K562 (cell line): ENCODE data around the gene GRIK1. TPM values are rescaled to one million over a fixed set of nuclear protein-coding genes. Genes with fewer than 3 reads are reported as not detected.

ENCODE experiments used
- ATAC-seq: fragments of 200-7000 bp; cut with Tn5 transposase; 3 replicates; pipeline ENCODE4 v1.9.1; 2020; ENCODE audit warnings: moderate library complexity
- BruUV-seq: library from RNA; stranded (reverse); fragments of 400-500 nt; replicated peaks from 2 replicates; lab custom pipeline; 2021; lab: Mats Ljungman, UMichigan
- CTCF ChIA-PET: fragments of 300-600 bp; formaldehyde crosslinking; extraction: SDS; loops from one replicate; lab custom pipeline; 2021; ENCODE audit warnings: low intra/inter-chr PET ratio; lab: Yijun Ruan, JAX
- POLR2A ChIA-PET: fragments of 300-600, 350-650 bp; sonication (Branson Sonifier 250); formaldehyde crosslinking; extraction: SDS; loops from one replicate; lab custom pipeline; 2021; ENCODE audit warnings: antibody characterized with exemption, inconsistent platforms; lab: Yijun Ruan, JAX
- DNase-seq, 4 experiments: peaks; one replicate each; pipeline versions ENCODE4 v3.0.0 to v3.0.0-alpha.2; 2011 to 2018; ENCODE audit warnings: low spot score in 3 of 4, mixed read lengths in 3 of 4; ENCODE audit errors: extremely low read depth in 1 of 4
- FAIRE-seq: peaks from 2 replicates; lab custom pipeline; 2011; peaks lifted over from hg19 to GRCh38; lab: Jason Lieb, UNC
- H2AFZ ChIP-seq: 2 replicates; pipeline ENCODE4 v1.6.0; 2011; ENCODE audit warnings: low read depth, low read length, control low read depth, inconsistent platforms
- H3K27ac ChIP-seq: fragments of 200-600 bp; 3 replicates; pipeline ENCODE4 v1.8.0; 2011; ENCODE audit warnings: low read depth, mild to moderate bottlenecking, control low read depth, inconsistent platforms, low read length, moderate library complexity, mixed read lengths; ENCODE audit errors: extremely low read depth
- H3K27me3 ChIP-seq, 2 experiments: fragments of 300-600 bp in 1 of 2; 2 replicates in 1 of 2; 3 replicates in 1 of 2; pipeline versions ENCODE4 v1.6.0 to v1.8.0; 2011; ENCODE audit warnings: inconsistent platforms in 2 of 2, low read length in 2 of 2, mild to moderate bottlenecking in 1 of 2, mixed read lengths in 1 of 2, moderate library complexity in 1 of 2; ENCODE audit not compliant: control insufficient read depth in 2 of 2, insufficient read depth in 2 of 2
- H3K36me3 ChIP-seq: fragments of 300-600 bp; 3 replicates; pipeline ENCODE4 v1.8.0; 2011; ENCODE audit warnings: mild to moderate bottlenecking, low read length, inconsistent platforms; ENCODE audit not compliant: control insufficient read depth, insufficient read depth
- H3K4me1 ChIP-seq, 2 experiments: fragments of 200-600 bp in 1 of 2; replicated peaks in 1 of 2; 2 replicates in 1 of 2; 3 replicates in 1 of 2; pipeline versions ENCODE4 v1.5.1 to v1.8.0; 2011; ENCODE audit warnings: inconsistent platforms in 2 of 2, low read length in 2 of 2, mild to moderate bottlenecking in 1 of 2, mixed read lengths in 1 of 2, moderate library complexity in 1 of 2; ENCODE audit not compliant: control insufficient read depth in 2 of 2, insufficient read depth in 2 of 2
- H3K4me2 ChIP-seq: 2 replicates; pipeline ENCODE4 v1.6.1; 2011; ENCODE audit warnings: low read length, control low read depth, inconsistent platforms, mixed read lengths; ENCODE audit not compliant: insufficient read depth
- H3K4me3 ChIP-seq: fragments of 200-600 bp; sonication (generic), shearing (Covaris generic); 2 replicates; pipeline ENCODE4 v1.5.1; 2016; ENCODE audit warnings: control low read depth, inconsistent platforms
- H3K79me2 ChIP-seq: fragments of 200-600 bp; 3 replicates; pipeline ENCODE4 v1.8.0; 2011; ENCODE audit warnings: low read length, inconsistent platforms; ENCODE audit not compliant: control insufficient read depth, insufficient read depth
- H3K9ac ChIP-seq, 2 experiments: 2 replicates each; pipeline versions ENCODE4 v1.6.0 to v1.6.1; 2011; ENCODE audit warnings: low read depth in 2 of 2, low read length in 2 of 2, control low read depth in 1 of 2, inconsistent platforms in 1 of 2, mild to moderate bottlenecking in 1 of 2, mixed read lengths in 1 of 2; ENCODE audit not compliant: insufficient read depth in 1 of 2
- H3K9me1 ChIP-seq: one replicate; pipeline ENCODE4 v1.6.0; 2011; ENCODE audit warnings: inconsistent platforms, mild to moderate bottlenecking, low read length, moderate library complexity; ENCODE audit not compliant: control insufficient read depth, insufficient read depth
- H3K9me3 ChIP-seq: replicated peaks from 2 replicates; pipeline ENCODE4 v1.5.1; 2011; ENCODE audit warnings: low read depth, low read length, inconsistent platforms; ENCODE audit not compliant: control insufficient read depth, insufficient read depth
- H4K20me1 ChIP-seq: replicated peaks from 2 replicates; pipeline ENCODE4 v1.6.1; 2011; ENCODE audit warnings: low read length, inconsistent platforms, mixed read lengths; ENCODE audit not compliant: control insufficient read depth, insufficient read depth
- LARP7 ChIP-seq: fragments of 450-650 bp; IDR thresholded peaks from 2 replicates; pipeline ENCODE4 v1.6.1; 2016
- ZBTB17 ChIP-seq: fragments of 450-650 bp; formaldehyde crosslinking; IDR thresholded peaks from 2 replicates; pipeline ENCODE4 v1.4.0; 2020; ENCODE audit warnings: mild to moderate bottlenecking
- ZNF507 ChIP-seq: conservative IDR thresholded peaks from 2 replicates; pipeline ENCODE4 v1.6.1; 2017; ENCODE audit warnings: missing genetic modification characterization, missing compliant biosample characterization
- WGBS: fragments of 100-300 bp; shearing (Covaris generic); methylation state at CpG from one replicate; pipeline ENCODE4 v1.1.6; 2016; ENCODE audit warnings: low coverage, mixed read lengths; ENCODE audit not compliant: insufficient coverage; ENCODE audit errors: missing lambda C conversion rate; 5-methylcytosine and 5-hydroxymethylcytosine counted together
- in situ Hi-C: fragments of 300-500 bp; cut with MboI; formaldehyde crosslinking; loops from 4 replicates; pipeline ENCODE4 v1.15.0; 2018; ENCODE audit warnings: inconsistent platforms, mixed read lengths
- intact Hi-C: fragments of 100-400 bp; cut with micrococcal nuclease; formaldehyde crosslinking; loops from 2 replicates; pipeline ENCODE4 v1.14.2; 2022
- polyA plus RNA-seq, 8 experiments: library from polyadenylated mRNA; depleted of rRNA in 4 of 8; stranded (reverse) in 5 of 8; unstranded in 3 of 8; fragments of >200 nt; fragmentation: Nextera tagmentation in 2 of 8; fragmentation: Illumina TruSeq in 1 of 8; extraction: Ambion mirVana in 2 of 8; extraction: Trizol in 1 of 8; gene quantifications; 2 replicates each; pipeline versions ENCODE4 v1.2.1 to v1.2.3, GENCODE V29; 2011 to 2014; ENCODE audit warnings: inconsistent platforms in 1 of 8, missing spikeins in 1 of 8
- total RNA-seq, 7 experiments: library from RNA; depleted of rRNA in 6 of 7; stranded (reverse); fragments of >200 nt in 6 of 7; fragmentation: Illumina TruSeq in 2 of 7; extraction: Trizol in 2 of 7; gene quantifications; 2 replicates each; pipeline versions ENCODE4 v1.2.1 to v1.2.3, GENCODE V29; 2011 to 2021; ENCODE audit warnings: low replicate concordance in 1 of 7
- TF ChIP-seq, protein P1 (sequence below), 2 experiments: fragments of 450-650 bp; IDR thresholded peaks; 2 replicates each; pipeline ENCODE4 v1.6.1; 2016
- TF ChIP-seq, protein P2 (sequence below): sonication (generic); formaldehyde crosslinking; IDR thresholded peaks from 2 replicates; pipeline ENCODE4 v1.8.0; 2023; ENCODE audit warnings: missing genetic modification reagents, mild to moderate bottlenecking, borderline replicate concordance

The GRIK1 gene
- total and polyA plus RNA-seq, 9 of the 15 experiments (the other 6 are each of a cell fraction or from before 2014, with no cell fraction given), result 0.17 to 2.8 (median 0.53) TPM

DNA sequence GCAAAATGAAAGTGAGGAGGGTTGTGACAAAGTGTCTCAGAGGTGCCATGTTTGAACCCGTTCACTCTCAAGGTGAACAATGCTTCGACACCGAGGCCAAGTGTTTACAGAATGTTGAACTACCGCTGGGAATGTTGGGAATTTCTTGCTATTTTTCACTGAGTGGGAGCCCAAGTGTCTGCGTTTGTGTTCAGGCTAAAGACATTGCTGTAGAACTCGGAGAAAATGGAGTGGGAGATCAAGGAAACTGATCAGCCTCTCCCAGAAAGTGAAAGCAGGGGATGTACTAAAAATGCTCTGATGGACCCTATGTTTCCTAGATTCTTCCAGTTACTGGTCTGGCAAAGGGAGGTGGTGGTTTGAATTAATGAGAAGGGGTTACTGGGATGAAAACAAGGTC, 433.6 kb downstream of the GRIK1 start:
- in situ Hi-C loops (no loop called here), intact Hi-C loops (no loop called here)
- Histone ChIP-seq H3K4me3 (no peak overlapping the region), H2AFZ (no peak overlapping the region), H3K9me3 (no peaks in the 10 kb centered on the region), H3K36me3 (no peaks in the 10 kb centered on the region), H3K4me2 (no peak overlapping the region), H3K79me2 (no peaks in the 10 kb centered on the region), H3K27me3 (no peaks in the 10 kb centered on the region), H3K27ac (no peak overlapping the region), H3K9me1 (no peaks in the 10 kb centered on the region), H4K20me1 (no peaks in the 10 kb centered on the region), H3K4me1 (no peaks in the 10 kb centered on the region; a peak in 2 of 5 replicates), H3K9ac (no peak overlapping the region)
- ChIA-PET POLR2A (no interaction called here), CTCF (no interaction called here)
- ATAC-seq (no peak), FAIRE-seq (no peak), DNase-seq (no peak)
- TF ChIP-seq, protein P1, sequence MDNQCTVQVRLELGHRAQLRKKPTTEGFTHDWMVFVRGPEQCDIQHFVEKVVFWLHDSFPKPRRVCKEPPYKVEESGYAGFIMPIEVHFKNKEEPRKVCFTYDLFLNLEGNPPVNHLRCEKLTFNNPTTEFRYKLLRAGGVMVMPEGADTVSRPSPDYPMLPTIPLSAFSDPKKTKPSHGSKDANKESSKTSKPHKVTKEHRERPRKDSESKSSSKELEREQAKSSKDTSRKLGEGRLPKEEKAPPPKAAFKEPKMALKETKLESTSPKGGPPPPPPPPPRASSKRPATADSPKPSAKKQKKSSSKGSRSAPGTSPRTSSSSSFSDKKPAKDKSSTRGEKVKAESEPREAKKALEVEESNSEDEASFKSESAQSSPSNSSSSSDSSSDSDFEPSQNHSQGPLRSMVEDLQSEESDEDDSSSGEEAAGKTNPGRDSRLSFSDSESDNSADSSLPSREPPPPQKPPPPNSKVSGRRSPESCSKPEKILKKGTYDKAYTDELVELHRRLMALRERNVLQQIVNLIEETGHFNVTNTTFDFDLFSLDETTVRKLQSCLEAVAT (IDR thresholded peaks at IDR 0.05), result peak in 1 of 2 experiments; percentile 73; a peak in 1 of 4 replicates
- TF ChIP-seq ZNF507 (tag) (no peak), LARP7 (no peak), ZBTB17 (CRISPR knock-in tag) (peak; percentile 73; the same call in 1 of the 2 replicates)
- TF ChIP-seq, protein P2, sequence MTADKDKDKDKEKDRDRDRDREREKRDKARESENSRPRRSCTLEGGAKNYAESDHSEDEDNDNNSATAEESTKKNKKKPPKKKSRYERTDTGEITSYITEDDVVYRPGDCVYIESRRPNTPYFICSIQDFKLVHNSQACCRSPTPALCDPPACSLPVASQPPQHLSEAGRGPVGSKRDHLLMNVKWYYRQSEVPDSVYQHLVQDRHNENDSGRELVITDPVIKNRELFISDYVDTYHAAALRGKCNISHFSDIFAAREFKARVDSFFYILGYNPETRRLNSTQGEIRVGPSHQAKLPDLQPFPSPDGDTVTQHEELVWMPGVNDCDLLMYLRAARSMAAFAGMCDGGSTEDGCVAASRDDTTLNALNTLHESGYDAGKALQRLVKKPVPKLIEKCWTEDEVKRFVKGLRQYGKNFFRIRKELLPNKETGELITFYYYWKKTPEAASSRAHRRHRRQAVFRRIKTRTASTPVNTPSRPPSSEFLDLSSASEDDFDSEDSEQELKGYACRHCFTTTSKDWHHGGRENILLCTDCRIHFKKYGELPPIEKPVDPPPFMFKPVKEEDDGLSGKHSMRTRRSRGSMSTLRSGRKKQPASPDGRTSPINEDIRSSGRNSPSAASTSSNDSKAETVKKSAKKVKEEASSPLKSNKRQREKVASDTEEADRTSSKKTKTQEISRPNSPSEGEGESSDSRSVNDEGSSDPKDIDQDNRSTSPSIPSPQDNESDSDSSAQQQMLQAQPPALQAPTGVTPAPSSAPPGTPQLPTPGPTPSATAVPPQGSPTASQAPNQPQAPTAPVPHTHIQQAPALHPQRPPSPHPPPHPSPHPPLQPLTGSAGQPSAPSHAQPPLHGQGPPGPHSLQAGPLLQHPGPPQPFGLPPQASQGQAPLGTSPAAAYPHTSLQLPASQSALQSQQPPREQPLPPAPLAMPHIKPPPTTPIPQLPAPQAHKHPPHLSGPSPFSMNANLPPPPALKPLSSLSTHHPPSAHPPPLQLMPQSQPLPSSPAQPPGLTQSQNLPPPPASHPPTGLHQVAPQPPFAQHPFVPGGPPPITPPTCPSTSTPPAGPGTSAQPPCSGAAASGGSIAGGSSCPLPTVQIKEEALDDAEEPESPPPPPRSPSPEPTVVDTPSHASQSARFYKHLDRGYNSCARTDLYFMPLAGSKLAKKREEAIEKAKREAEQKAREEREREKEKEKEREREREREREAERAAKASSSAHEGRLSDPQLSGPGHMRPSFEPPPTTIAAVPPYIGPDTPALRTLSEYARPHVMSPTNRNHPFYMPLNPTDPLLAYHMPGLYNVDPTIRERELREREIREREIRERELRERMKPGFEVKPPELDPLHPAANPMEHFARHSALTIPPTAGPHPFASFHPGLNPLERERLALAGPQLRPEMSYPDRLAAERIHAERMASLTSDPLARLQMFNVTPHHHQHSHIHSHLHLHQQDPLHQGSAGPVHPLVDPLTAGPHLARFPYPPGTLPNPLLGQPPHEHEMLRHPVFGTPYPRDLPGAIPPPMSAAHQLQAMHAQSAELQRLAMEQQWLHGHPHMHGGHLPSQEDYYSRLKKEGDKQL (CRISPR knock-in tag), result no peak
- BruUV-seq, result no TSS peak
- WGBS, result 43% methylated on average over 6 of the region's 6 CpGs
